Thyroid gland (tissue), 4 donors: ENCODE measurements around the gene AGXT2.

Experiments
- CTCF ChIP-seq, 6 experiments: fragments of 200-600 bp in 3 of 6; fragments of 450-650 bp in 3 of 6; sonication (generic) in 3 of 6; IDR thresholded peaks; one replicate each; pipeline ENCODE4 v1.5.1; 2016 to 2019; ENCODE audit warnings: antibody characterized with exemption in 6 of 6, mild to moderate bottlenecking in 2 of 6, inconsistent platforms in 1 of 6, moderate library complexity in 1 of 6
- POLR2A ChIP-seq, 2 donors: fragments of 450-650 bp; IDR thresholded peaks; one replicate each; pipeline ENCODE4 v1.6.1; 2017; ENCODE audit warnings: antibody characterized with exemption in 2 of 2, mild to moderate bottlenecking in 2 of 2, moderate library complexity in 1 of 2

- TF ChIP-seq CTCF (IDR thresholded peaks at IDR 0.05) (no peak), POLR2A (IDR thresholded peaks at IDR 0.05) (no peak)
Measured at GRCh38 chr5:35050541-35051126, 2.9 kb upstream of the AGXT2 start.
